MCF 10A (cell line): Measurements from ENCODE around the gene ULK2. TPM values are rescaled to one million over a fixed set of nuclear protein-coding genes. Genes with fewer than 3 reads are reported as not detected.

ENCODE experiments used
- BruUV-seq: library from RNA; stranded (reverse); fragments of 400-500 nt; replicated peaks from 2 replicates; lab custom pipeline; 2021; lab: Mats Ljungman, UMichigan
- CTCF ChIA-PET: fragments of 300-600 bp; sonication (Branson Sonifier 250); formaldehyde crosslinking; extraction: SDS; loops from one replicate; lab custom pipeline; 2021; ENCODE audit warnings: antibody characterized with exemption, inconsistent platforms; lab: Yijun Ruan, JAX
- POLR2A ChIA-PET: fragments of 300-600, 350-650 bp; sonication (Branson Sonifier 250); formaldehyde crosslinking; extraction: SDS; loops from one replicate; lab custom pipeline; 2020; ENCODE audit warnings: antibody characterized with exemption, inconsistent platforms; lab: Yijun Ruan, JAX
- DNase-seq: peaks from one replicate; pipeline ENCODE4 v3.0.0-alpha.2; 2018; ENCODE audit not compliant: unreplicated experiment
- H3K27ac Mint-ChIP-seq: one replicate; pipeline ENCODE4 v1.8.0; 2022; ENCODE audit warnings: mild to moderate bottlenecking, low read depth, mixed read lengths; ENCODE audit not compliant: unreplicated experiment
- H3K27me3 Mint-ChIP-seq: one replicate; pipeline ENCODE4 v1.8.0; 2022; ENCODE audit warnings: mixed read lengths; ENCODE audit not compliant: insufficient read depth, unreplicated experiment
- H3K36me3 Mint-ChIP-seq: one replicate; pipeline ENCODE4 v1.8.0; 2022; ENCODE audit warnings: mild to moderate bottlenecking, moderate library complexity, mixed read lengths; ENCODE audit not compliant: insufficient read depth, unreplicated experiment
- H3K4me1 Mint-ChIP-seq: one replicate; pipeline ENCODE4 v1.8.0; 2022; ENCODE audit warnings: mixed read lengths; ENCODE audit not compliant: insufficient read depth, unreplicated experiment
- H3K4me3 Mint-ChIP-seq: one replicate; pipeline ENCODE4 v1.8.0; 2022; ENCODE audit warnings: mild to moderate bottlenecking, moderate library complexity, mixed read lengths; ENCODE audit not compliant: unreplicated experiment
- H3K9me3 Mint-ChIP-seq: one replicate; pipeline ENCODE4 v1.8.0; 2022; ENCODE audit warnings: mixed read lengths; ENCODE audit not compliant: unreplicated experiment
- intact Hi-C: fragments of 100-400 bp; cut with micrococcal nuclease; formaldehyde crosslinking; loops from 2 replicates; pipeline ENCODE4 v1.14.1; 2022
- total RNA-seq: library from RNA; stranded (reverse); gene quantifications from 2 replicates; pipeline ENCODE4 v1.2.3, GENCODE V29; 2022
- TF ChIP-seq, protein P1 (sequence below): fragments of 200-600 bp; IDR thresholded peaks from one replicate; pipeline ENCODE4 v1.8.0; 2022; ENCODE audit warnings: antibody characterized with exemption, mild to moderate bottlenecking; ENCODE audit not compliant: unreplicated experiment

The ULK2 gene
- total RNA-seq, 1 experiment from 2014 or later: 7.9 TPM

DNA sequence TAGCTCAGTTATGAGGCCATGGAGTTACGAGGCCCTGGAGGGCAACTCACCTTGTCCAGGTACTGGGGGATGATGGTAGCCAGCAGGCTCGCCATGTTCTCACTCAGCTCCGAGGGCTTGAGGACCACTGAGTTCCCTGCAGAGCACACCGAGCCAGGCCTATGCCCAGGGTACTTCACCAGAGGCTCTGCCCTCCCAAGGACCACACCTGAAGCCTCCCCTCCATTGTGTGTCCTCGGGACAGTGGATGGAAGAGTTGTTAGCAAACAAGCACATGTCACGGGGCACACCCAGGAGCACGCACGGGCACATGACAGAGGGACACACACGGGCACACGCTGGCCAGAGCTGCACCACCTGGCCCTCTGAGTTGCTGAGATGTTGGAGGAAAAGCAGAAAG lies 125.2 kb downstream of the ULK2 start:
- H3K36me3 Mint-ChIP-seq: peaks cover 7% of the 10 kb centered on the region
- no peak overlapping the region for H3K4me3 Mint-ChIP-seq
- TF ChIP-seq, protein P1, sequence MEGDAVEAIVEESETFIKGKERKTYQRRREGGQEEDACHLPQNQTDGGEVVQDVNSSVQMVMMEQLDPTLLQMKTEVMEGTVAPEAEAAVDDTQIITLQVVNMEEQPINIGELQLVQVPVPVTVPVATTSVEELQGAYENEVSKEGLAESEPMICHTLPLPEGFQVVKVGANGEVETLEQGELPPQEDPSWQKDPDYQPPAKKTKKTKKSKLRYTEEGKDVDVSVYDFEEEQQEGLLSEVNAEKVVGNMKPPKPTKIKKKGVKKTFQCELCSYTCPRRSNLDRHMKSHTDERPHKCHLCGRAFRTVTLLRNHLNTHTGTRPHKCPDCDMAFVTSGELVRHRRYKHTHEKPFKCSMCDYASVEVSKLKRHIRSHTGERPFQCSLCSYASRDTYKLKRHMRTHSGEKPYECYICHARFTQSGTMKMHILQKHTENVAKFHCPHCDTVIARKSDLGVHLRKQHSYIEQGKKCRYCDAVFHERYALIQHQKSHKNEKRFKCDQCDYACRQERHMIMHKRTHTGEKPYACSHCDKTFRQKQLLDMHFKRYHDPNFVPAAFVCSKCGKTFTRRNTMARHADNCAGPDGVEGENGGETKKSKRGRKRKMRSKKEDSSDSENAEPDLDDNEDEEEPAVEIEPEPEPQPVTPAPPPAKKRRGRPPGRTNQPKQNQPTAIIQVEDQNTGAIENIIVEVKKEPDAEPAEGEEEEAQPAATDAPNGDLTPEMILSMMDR: no peak
- POLR2A ChIA-PET: interaction anchor here (1.0 to 3.1 kb wide), 4 partner anchors 9 to 36 kb away, joined by 3 to 21 read pairs (median 4); no protein-coding TSS in a partner anchor
- no peak for DNase-seq
- H3K27me3 Mint-ChIP-seq: no peaks in the 10 kb centered on the region
- H3K4me1 Mint-ChIP-seq: peaks cover 17% of the 10 kb centered on the region
- CTCF ChIA-PET: interaction anchor here (0.6 to 2.7 kb wide), 3 partner anchors 11 to 24 kb away, joined by 3 to 11 read pairs (median 3); no protein-coding TSS in a partner anchor
- no peaks in the 10 kb centered on the region for H3K9me3 Mint-ChIP-seq
- intact Hi-C loops: no loop called here
- H3K27ac Mint-ChIP-seq: no peak overlapping the region
- BruUV-seq: no TSS peak

DNA sequence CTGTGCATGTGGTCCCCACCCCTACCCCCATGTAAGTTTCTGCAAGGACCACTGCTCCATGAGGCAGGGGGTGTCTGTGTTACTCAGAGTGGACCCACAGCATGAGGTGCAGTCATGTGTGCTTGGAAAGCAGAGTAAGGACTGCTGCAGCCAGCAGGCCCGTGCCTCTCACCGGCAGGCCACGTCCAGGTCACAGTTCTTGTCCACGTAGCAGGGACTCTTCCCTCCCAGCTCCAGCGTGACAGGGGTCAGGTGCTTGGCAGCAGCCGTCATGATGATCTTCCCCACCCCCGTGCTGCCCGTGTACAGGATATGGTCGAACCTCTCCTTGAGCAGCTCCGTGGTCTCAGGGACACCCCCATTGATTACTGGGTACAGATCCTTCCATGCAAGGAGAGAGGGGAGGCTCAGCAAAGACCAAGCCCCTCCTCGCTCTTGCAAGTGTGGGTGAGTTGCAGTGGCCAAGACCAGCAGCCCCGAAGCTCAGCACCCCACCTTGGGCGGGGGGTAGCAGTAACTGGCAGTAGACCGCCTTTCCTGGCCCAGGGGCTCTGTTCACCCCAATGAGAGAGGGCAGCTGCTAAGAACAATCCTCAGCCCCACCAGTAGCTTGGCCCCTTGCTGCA lies 125.8 kb downstream of the ULK2 start:
- BruUV-seq: no TSS peak
- no peak overlapping the region for H3K4me3 Mint-ChIP-seq
- peaks cover 7% of the 10 kb centered on the region for H3K36me3 Mint-ChIP-seq
- intact Hi-C loops: no loop called here
- POLR2A ChIA-PET: interaction anchor here (1.0 to 3.1 kb wide), 4 partner anchors 10 to 35 kb away, joined by 3 to 21 read pairs (median 4); no protein-coding TSS in a partner anchor
- H3K27ac Mint-ChIP-seq: no peak overlapping the region
- no peaks in the 10 kb centered on the region for H3K9me3 Mint-ChIP-seq
- H3K4me1 Mint-ChIP-seq: peaks cover 15% of the 10 kb centered on the region
- no peak for DNase-seq
- no peaks in the 10 kb centered on the region for H3K27me3 Mint-ChIP-seq
- CTCF ChIA-PET: interaction anchor here (0.6 to 1.5 kb wide), 3 partner anchors 10 to 23 kb away, joined by 3 to 6 read pairs (median 3); no protein-coding TSS in a partner anchor
- TF ChIP-seq, protein P1: no peak

DNA sequence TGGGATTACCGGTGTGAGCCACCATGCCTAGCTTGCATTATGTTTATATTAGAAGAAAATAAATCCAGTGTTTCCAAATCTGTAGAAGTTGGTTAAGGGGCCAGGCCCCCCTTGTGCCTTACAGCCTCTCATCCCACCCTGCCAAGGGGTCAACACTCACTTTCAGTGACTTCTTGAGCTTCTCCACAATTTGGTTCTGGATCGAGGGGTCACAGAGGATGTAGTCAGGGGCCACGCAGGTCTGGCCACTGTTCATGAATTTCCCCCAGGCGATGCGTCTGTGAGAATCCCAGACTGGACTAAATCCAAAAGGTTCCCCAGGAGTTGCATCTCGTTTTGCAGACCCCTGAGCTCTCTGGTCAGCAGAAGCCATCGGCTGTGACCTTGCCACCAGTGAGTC lies 126.8 kb downstream of the ULK2 start:
- no peak overlapping the region for H3K4me3 Mint-ChIP-seq
- BruUV-seq: no TSS peak
- H3K27me3 Mint-ChIP-seq: no peaks in the 10 kb centered on the region
- intact Hi-C loops: no loop called here
- no peak for DNase-seq
- ChIA-PET POLR2A (interaction anchor here (0.7 to 3.1 kb wide), 5 partner anchors 11 to 419 kb away, joined by 3 to 21 read pairs (median 4); no protein-coding TSS in a partner anchor), CTCF (interaction anchor here (0.6 to 1.5 kb wide), 3 partner anchors 10 to 93 kb away, joined by 3 to 6 read pairs (median 3); partner anchors contain the start of gene ALDH3A2)
- peaks cover 9% of the 10 kb centered on the region for H3K4me1 Mint-ChIP-seq
- H3K27ac Mint-ChIP-seq: no peak overlapping the region
- H3K9me3 Mint-ChIP-seq: no peaks in the 10 kb centered on the region
- H3K36me3 Mint-ChIP-seq: peaks cover 3% of the 10 kb centered on the region
- TF ChIP-seq, protein P1: no peak

DNA sequence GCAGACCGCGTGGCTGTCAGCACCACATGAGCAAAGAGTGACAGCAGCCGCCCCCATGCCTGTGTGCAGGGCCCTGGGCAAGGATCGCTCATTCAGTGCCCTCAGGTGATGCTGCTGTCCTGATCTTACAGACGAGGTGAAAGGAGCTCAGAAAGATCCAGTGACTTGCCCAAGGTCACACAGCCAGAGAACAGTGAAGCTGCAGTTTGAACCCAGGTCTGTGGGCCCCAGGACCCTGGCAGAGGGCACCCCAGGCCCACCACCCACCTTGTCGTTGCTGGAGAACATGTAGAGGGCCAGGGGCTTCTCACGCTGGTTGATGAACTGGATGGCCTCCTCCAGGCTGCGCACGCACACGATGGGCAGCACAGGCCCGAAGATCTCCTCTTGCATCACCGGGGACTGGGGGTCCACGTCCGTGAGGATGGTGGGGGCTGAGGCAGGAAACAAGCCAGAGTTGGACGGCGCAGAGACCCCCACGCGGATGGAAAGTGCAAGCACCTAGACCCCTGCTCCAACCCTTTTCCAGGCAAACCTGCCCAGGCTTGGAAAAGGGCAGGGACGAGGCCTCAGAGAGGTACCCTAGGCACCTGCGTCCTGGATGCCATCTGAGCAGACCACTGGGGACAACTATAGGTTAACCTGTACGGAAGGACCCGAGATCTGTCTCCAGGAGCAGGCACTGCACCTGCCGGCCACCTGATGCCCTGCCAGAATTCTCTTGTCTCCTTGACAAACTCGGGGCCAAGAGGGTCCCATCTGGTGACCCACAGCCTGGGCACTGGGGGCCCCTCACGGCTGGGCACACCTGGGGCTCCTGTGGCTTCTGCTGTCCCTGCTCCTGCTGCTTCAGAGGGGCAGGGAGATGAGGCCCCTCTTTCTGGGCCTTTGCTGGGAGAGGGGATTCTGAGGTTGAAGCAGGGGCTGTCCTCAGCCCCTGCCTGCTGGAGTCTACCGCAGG lies 128.2 kb downstream of the ULK2 start:
- Mint-ChIP-seq H3K36me3 (no peaks in the 10 kb centered on the region), H3K4me3 (no peak overlapping the region), H3K27me3 (no peaks in the 10 kb centered on the region), H3K9me3 (no peaks in the 10 kb centered on the region), H3K27ac (no peak overlapping the region), H3K4me1 (no peaks in the 10 kb centered on the region)
- intact Hi-C loops: no loop called here
- ChIA-PET CTCF (no interaction called here), POLR2A (interaction anchor here (1.2 kb wide), 1 partner anchor 12 kb away, joined by 5 read pairs; no protein-coding TSS in a partner anchor)
- TF ChIP-seq, protein P1: no peak
- no peak for DNase-seq
- BruUV-seq: no TSS peak
